Karpas-422 (cell line): ENCODE data around the gene AADACL2. TPM values are rescaled to one million over a fixed set of nuclear protein-coding genes. Genes with fewer than 3 reads are reported as not detected.

Experiments
- DNase-seq: peaks from one replicate; pipeline ENCODE4 v3.0.0-alpha.2; 2015
- H2AFZ ChIP-seq: fragments of 200-600 bp; sonication (generic); 2 replicates; pipeline ENCODE4 v1.6.1; 2014; ENCODE audit warnings: antibody characterized with exemption, low read length, mixed read lengths
- H3K27ac ChIP-seq: fragments of 200-600 bp; sonication (generic); 2 replicates; pipeline ENCODE4 v1.5.1; 2014; ENCODE audit warnings: mild to moderate bottlenecking, low read length, moderate library complexity
- H3K27me3 ChIP-seq: fragments of 200-600 bp; sonication (generic); 2 replicates; pipeline ENCODE4 v1.6.1; 2014; ENCODE audit warnings: low read length, mixed read lengths
- H3K36me3 ChIP-seq: fragments of 200-600 bp; sonication (generic); 2 replicates; pipeline ENCODE4 v1.6.1; 2014; ENCODE audit warnings: low read length, mixed read lengths; ENCODE audit not compliant: insufficient read depth
- H3K4me1 ChIP-seq: fragments of 200-600 bp; sonication (generic); 2 replicates; pipeline ENCODE4 v1.6.1; 2014; ENCODE audit warnings: mild to moderate bottlenecking, low read length, mixed read lengths
- H3K4me2 ChIP-seq: fragments of 200-600 bp; sonication (generic); 2 replicates; pipeline ENCODE4 v1.6.1; 2014; ENCODE audit warnings: low read length, low read depth, mild to moderate bottlenecking; ENCODE audit not compliant: poor library complexity, severe bottlenecking
- H3K4me3 ChIP-seq: fragments of 200-600 bp; sonication (generic); 2 replicates; pipeline ENCODE4 v1.5.1; 2014; ENCODE audit warnings: mild to moderate bottlenecking, antibody characterized with exemption, low read length, mixed read lengths
- H3K79me2 ChIP-seq: fragments of 200-600 bp; sonication (generic); 2 replicates; pipeline ENCODE4 v1.6.1; 2014; ENCODE audit warnings: mild to moderate bottlenecking, low read length, mixed read lengths
- H3K9ac ChIP-seq: fragments of 200-600 bp; sonication (generic); 2 replicates; pipeline ENCODE4 v1.6.0; 2014; ENCODE audit warnings: low read length
- H3K9me2 ChIP-seq: fragments of 200-600 bp; sonication (generic), shearing (Covaris generic); replicated peaks from 2 replicates; pipeline ENCODE4 v1.6.0; 2014; ENCODE audit warnings: mild to moderate bottlenecking, low read length, moderate library complexity; ENCODE audit not compliant: insufficient read depth
- H3K9me3 ChIP-seq: fragments of 300-700, 200-600 bp; sonication (generic); 2 replicates; pipeline ENCODE4 v1.6.1; 2014; ENCODE audit warnings: low read length, mixed read lengths
- H4K20me1 ChIP-seq: fragments of 200-600 bp; sonication (generic); 2 replicates; pipeline ENCODE4 v1.6.1; 2014; ENCODE audit warnings: mild to moderate bottlenecking, antibody characterized with exemption, low read length, low read depth; ENCODE audit not compliant: insufficient read depth
- total RNA-seq: library from RNA; depleted of rRNA; stranded (reverse); fragments of >200 nt; shearing (Covaris generic); gene quantifications from 2 replicates; pipeline ENCODE4 v1.2.3, GENCODE V29; 2014; ENCODE audit warnings: low replicate concordance

Gene AADACL2
- total RNA-seq, 1 experiment from 2014 or later: not detected

- no peak overlapping the region for H3K9ac ChIP-seq
- H3K9me2 ChIP-seq: no peaks in the 10 kb centered on the region
- H3K9me3 ChIP-seq: no peaks in the 10 kb centered on the region
- no peaks in the 10 kb centered on the region for H3K27me3 ChIP-seq
- H3K36me3 ChIP-seq: no peaks in the 10 kb centered on the region
- H2AFZ ChIP-seq: no peak overlapping the region
- H3K27ac ChIP-seq: no peak overlapping the region
- no peak overlapping the region for H3K4me3 ChIP-seq
- H3K4me1 ChIP-seq: no peaks in the 10 kb centered on the region
- H3K79me2 ChIP-seq: no peaks in the 10 kb centered on the region
- DNase-seq: no peak
- H3K4me2 ChIP-seq: no peak overlapping the region
- H4K20me1 ChIP-seq: no peaks in the 10 kb centered on the region
These were observed 24.9 kb upstream of the AADACL2 start for GRCh38 chr3:151708868-151709267.

GRCh38 chr3:151709847-151710246, 23.9 kb upstream of the AADACL2 start:
- no peaks in the 10 kb centered on the region for H3K27me3 ChIP-seq
- no peak overlapping the region for H3K27ac ChIP-seq
- no peaks in the 10 kb centered on the region for H3K36me3 ChIP-seq
- DNase-seq: no peak
- H3K4me2 ChIP-seq: no peak overlapping the region
- H3K9me3 ChIP-seq: no peaks in the 10 kb centered on the region
- H4K20me1 ChIP-seq: no peaks in the 10 kb centered on the region
- H3K4me3 ChIP-seq: no peak overlapping the region
- no peaks in the 10 kb centered on the region for H3K9me2 ChIP-seq
- H3K79me2 ChIP-seq: no peaks in the 10 kb centered on the region
- H2AFZ ChIP-seq: no peak overlapping the region
- H3K9ac ChIP-seq: no peak overlapping the region
- H3K4me1 ChIP-seq: no peaks in the 10 kb centered on the region

GRCh38 chr3:151721294-151721693, 12.4 kb upstream of the AADACL2 start:
- Histone ChIP-seq H3K9me3 (no peaks in the 10 kb centered on the region), H3K4me3 (no peak overlapping the region), H3K4me2 (no peak overlapping the region), H4K20me1 (no peaks in the 10 kb centered on the region), H3K9me2 (no peaks in the 10 kb centered on the region), H3K27me3 (no peaks in the 10 kb centered on the region), H3K36me3 (no peaks in the 10 kb centered on the region), H2AFZ (no peak overlapping the region), H3K9ac (no peak overlapping the region), H3K79me2 (no peaks in the 10 kb centered on the region), H3K27ac (no peak overlapping the region), H3K4me1 (no peaks in the 10 kb centered on the region)
- DNase-seq: no peak

GRCh38 chr3:151722856-151723255, 10.9 kb upstream of the AADACL2 start:
- Histone ChIP-seq H3K27ac (no peak overlapping the region), H3K79me2 (no peaks in the 10 kb centered on the region), H3K9ac (no peak overlapping the region), H4K20me1 (no peaks in the 10 kb centered on the region), H3K4me3 (no peak overlapping the region), H3K4me2 (no peak overlapping the region), H3K36me3 (no peaks in the 10 kb centered on the region), H3K27me3 (no peaks in the 10 kb centered on the region), H3K4me1 (no peaks in the 10 kb centered on the region), H2AFZ (no peak overlapping the region), H3K9me2 (no peaks in the 10 kb centered on the region), H3K9me3 (no peaks in the 10 kb centered on the region)
- DNase-seq: no peak

GRCh38 chr3:151724576-151725562, 8.9 kb upstream of the AADACL2 start:
- Histone ChIP-seq H3K4me1 (no peaks in the 10 kb centered on the region), H3K27ac (no peak overlapping the region), H3K9ac (no peak overlapping the region), H3K27me3 (no peaks in the 10 kb centered on the region), H3K79me2 (no peaks in the 10 kb centered on the region), H4K20me1 (no peaks in the 10 kb centered on the region), H3K4me3 (no peak overlapping the region), H3K9me3 (no peaks in the 10 kb centered on the region), H2AFZ (no peak overlapping the region), H3K36me3 (no peaks in the 10 kb centered on the region), H3K4me2 (no peak overlapping the region), H3K9me2 (no peaks in the 10 kb centered on the region)
- DNase-seq: no peak

GRCh38 chr3:151726016-151726415, 7.7 kb upstream of the AADACL2 start:
- Histone ChIP-seq H3K4me1 (no peaks in the 10 kb centered on the region), H3K36me3 (no peaks in the 10 kb centered on the region), H3K9me3 (no peaks in the 10 kb centered on the region), H3K4me2 (no peak overlapping the region), H4K20me1 (no peaks in the 10 kb centered on the region), H3K9me2 (no peaks in the 10 kb centered on the region), H2AFZ (no peak overlapping the region), H3K27me3 (no peaks in the 10 kb centered on the region), H3K27ac (no peak overlapping the region), H3K4me3 (no peak overlapping the region), H3K79me2 (no peaks in the 10 kb centered on the region), H3K9ac (no peak overlapping the region)
- no peak for DNase-seq

GRCh38 chr3:151732861-151733260, 866 bp upstream of the AADACL2 start:
- H3K79me2 ChIP-seq: no peaks in the 10 kb centered on the region
- H3K27me3 ChIP-seq: no peaks in the 10 kb centered on the region; the same call in 1 of the 2 replicates
- no peak overlapping the region for H3K9ac ChIP-seq
- H3K4me3 ChIP-seq: no peak overlapping the region
- no peak overlapping the region for H2AFZ ChIP-seq
- no peak for DNase-seq
- H3K4me1 ChIP-seq: no peaks in the 10 kb centered on the region
- no peaks in the 10 kb centered on the region for H4K20me1 ChIP-seq
- no peak overlapping the region for H3K27ac ChIP-seq
- no peaks in the 10 kb centered on the region for H3K36me3 ChIP-seq
- no peak overlapping the region for H3K4me2 ChIP-seq
- H3K9me3 ChIP-seq: no peaks in the 10 kb centered on the region
- no peaks in the 10 kb centered on the region for H3K9me2 ChIP-seq

- Histone ChIP-seq H3K79me2 (no peaks in the 10 kb centered on the region), H3K9me3 (no peaks in the 10 kb centered on the region), H3K27me3 (no peaks in the 10 kb centered on the region), H3K27ac (no peak overlapping the region), H3K4me3 (no peak overlapping the region), H2AFZ (no peak overlapping the region), H3K36me3 (no peaks in the 10 kb centered on the region), H3K4me1 (no peaks in the 10 kb centered on the region), H4K20me1 (no peaks in the 10 kb centered on the region), H3K9ac (no peak overlapping the region), H3K9me2 (no peaks in the 10 kb centered on the region), H3K4me2 (no peak overlapping the region)
- no peak for DNase-seq
These were observed 6.9 kb downstream of the AADACL2 start for GRCh38 chr3:151740581-151740980.
